Liver (tissue), 9 donors: ENCODE data around the gene GRIN2C. TPM values are rescaled to one million over a fixed set of nuclear protein-coding genes. Genes with fewer than 3 reads are reported as not detected.

ENCODE experiments used
- DNase-seq: peaks from one replicate; pipeline ENCODE4 v3.0.0-alpha.2; 2017; ENCODE audit warnings: low spot score
- H3K27ac ChIP-seq, 2 donors: one replicate each; pipeline ENCODE4 v1.7.0; 2013; ENCODE audit warnings: inconsistent platforms in 2 of 2, low read length in 2 of 2, control low read depth in 1 of 2, low read depth in 1 of 2, mild to moderate bottlenecking in 1 of 2
- H3K27me3 ChIP-seq, 4 donors: one replicate each; pipeline versions ENCODE4 v1.6.1 to v1.7.0; 2013; ENCODE audit warnings: low read length in 3 of 4, inconsistent platforms in 1 of 4, mild to moderate bottlenecking in 1 of 4, moderate library complexity in 1 of 4; ENCODE audit not compliant: control insufficient read depth in 4 of 4, insufficient read depth in 4 of 4
- H3K36me3 ChIP-seq, 4 donors: one replicate each; pipeline versions ENCODE4 v1.6.1 to v1.7.0; 2013; ENCODE audit warnings: low read length in 3 of 4, mild to moderate bottlenecking in 3 of 4, low read depth in 1 of 4, moderate library complexity in 1 of 4; ENCODE audit not compliant: control insufficient read depth in 4 of 4, insufficient read depth in 3 of 4
- H3K4me1 ChIP-seq, 4 donors: one replicate each; pipeline versions ENCODE4 v1.6.1 to v1.7.0; 2013; ENCODE audit warnings: low read length in 3 of 4, mild to moderate bottlenecking in 3 of 4, moderate library complexity in 1 of 4; ENCODE audit not compliant: control insufficient read depth in 4 of 4, insufficient read depth in 4 of 4
- H3K4me3 ChIP-seq, 3 donors: one replicate each; pipeline versions ENCODE4 v1.6.1 to v1.7.0; 2013; ENCODE audit warnings: low read length in 3 of 3, control low read depth in 1 of 3, low read depth in 1 of 3, mild to moderate bottlenecking in 1 of 3
- H3K9ac ChIP-seq, 2 donors: one replicate each; pipeline ENCODE4 v1.7.0; 2013; ENCODE audit warnings: low read length in 2 of 2, mild to moderate bottlenecking in 2 of 2, moderate library complexity in 2 of 2, control low read depth in 1 of 2, low read depth in 1 of 2
- H3K9me3 ChIP-seq, 4 donors: one replicate each; pipeline versions ENCODE4 v1.6.1 to v1.7.0; 2013; ENCODE audit warnings: low read length in 3 of 4; ENCODE audit not compliant: control insufficient read depth in 4 of 4
- EGR1 ChIP-seq, 2 donors: IDR thresholded peaks; 2 replicates each; pipeline ENCODE4 v1.6.1; 2016 to 2018; ENCODE audit warnings: antibody characterized with exemption in 2 of 2, low read depth in 2 of 2
- FOXA1 ChIP-seq: IDR thresholded peaks from 2 replicates; pipeline ENCODE4 v1.6.1; 2016; ENCODE audit warnings: antibody characterized with exemption
- FOXA2 ChIP-seq: IDR thresholded peaks from 2 replicates; pipeline ENCODE4 v1.6.1; 2016; ENCODE audit warnings: antibody characterized with exemption
- GABPA ChIP-seq, 2 donors: IDR thresholded peaks in 1 of 2; conservative IDR thresholded peaks in 1 of 2; 2 replicates each; pipeline ENCODE4 v1.6.1; 2016; ENCODE audit warnings: antibody characterized with exemption in 2 of 2, mild to moderate bottlenecking in 1 of 2, moderate library complexity in 1 of 2
- HNF4A ChIP-seq, 2 donors: conservative IDR thresholded peaks; 2 replicates each; pipeline ENCODE4 v1.6.1; 2016; ENCODE audit warnings: antibody characterized with exemption in 2 of 2, mild to moderate bottlenecking in 2 of 2
- HNF4G ChIP-seq: IDR thresholded peaks from 2 replicates; pipeline ENCODE4 v1.6.1; 2016; ENCODE audit warnings: antibody characterized with exemption
- JUND ChIP-seq, 2 donors: IDR thresholded peaks; 2 replicates each; pipeline ENCODE4 v1.6.1; 2016; ENCODE audit warnings: antibody characterized with exemption in 2 of 2
- NR2F2 ChIP-seq: IDR thresholded peaks from 2 replicates; pipeline ENCODE4 v1.6.1; 2016; ENCODE audit warnings: antibody characterized with exemption
- RAD21 ChIP-seq, 2 donors: IDR thresholded peaks; 2 replicates each; pipeline ENCODE4 v1.6.1; 2016; ENCODE audit warnings: antibody characterized with exemption in 2 of 2, mild to moderate bottlenecking in 2 of 2
- RXRA ChIP-seq, 2 donors: IDR thresholded peaks; 2 replicates each; pipeline ENCODE4 v1.6.1; 2017 to 2018; ENCODE audit warnings: antibody characterized with exemption in 2 of 2, mild to moderate bottlenecking in 1 of 2
- TAF1 ChIP-seq: conservative IDR thresholded peaks from 2 replicates; pipeline ENCODE4 v1.6.1; 2016; ENCODE audit warnings: antibody characterized with exemption, mild to moderate bottlenecking
- YY1 ChIP-seq: IDR thresholded peaks from 2 replicates; pipeline ENCODE4 v1.6.1; 2016; ENCODE audit warnings: antibody characterized with exemption, mild to moderate bottlenecking
- whole genome bisulfite sequencing: extraction: QIAGEN DNeasy Blood & Tissue Kit; methylation state at CpG from one replicate; pipeline ENCODE4 v1.1.7; 2013; 5-methylcytosine and 5-hydroxymethylcytosine counted together
- polyA plus RNA-seq, 2 donors: library from polyadenylated mRNA; stranded (reverse) in 1 of 2; unstranded in 1 of 2; fragments of 200-250 nt in 1 of 2; fragments of >200 nt in 1 of 2; fragmentation: Nextera tagmentation in 1 of 2; extraction: Ambion mirVana in 1 of 2; gene quantifications; one replicate each; pipeline versions ENCODE4 v1.2.1 to v1.2.3, GENCODE V29; 2013 to 2015
- total RNA-seq, 2 donors: library from RNA; depleted of rRNA; stranded (reverse); fragments of >200 nt; gene quantifications; one replicate each; pipeline ENCODE4 v1.2.3, GENCODE V29; 2014
- TF ChIP-seq, protein P1 (sequence below): fragments of 150-350 bp; IDR thresholded peaks from 2 replicates; pipeline ENCODE4 v1.5.1; 2017; ENCODE audit warnings: improper control_type of control experiment, low read depth, low read length; ENCODE audit not compliant: missing input control
- TF ChIP-seq, protein P2 (sequence below): IDR thresholded peaks from 2 replicates; pipeline ENCODE4 v1.6.1; 2016; ENCODE audit warnings: antibody characterized with exemption
- TF ChIP-seq, protein P3 (sequence below): IDR thresholded peaks from 2 replicates; pipeline ENCODE4 v1.6.1; 2016; ENCODE audit warnings: antibody characterized with exemption, mild to moderate bottlenecking
- donor health status: healthy.
- donor health status: healthy.
- donor health status: healthy.
- donor health status: healthy.
- donor health status: healthy.

Gene GRIN2C
- total and polyA plus RNA-seq, 4 donors, result 0.03 to 0.10 (median 0.09) TPM; not detected in 1

GRCh38 chr17:74888469-74888868 is 28.8 kb upstream of the GRIN2C start:
- WGBS, result 76% methylated on average over 13 of the region's 13 CpGs

DNA sequence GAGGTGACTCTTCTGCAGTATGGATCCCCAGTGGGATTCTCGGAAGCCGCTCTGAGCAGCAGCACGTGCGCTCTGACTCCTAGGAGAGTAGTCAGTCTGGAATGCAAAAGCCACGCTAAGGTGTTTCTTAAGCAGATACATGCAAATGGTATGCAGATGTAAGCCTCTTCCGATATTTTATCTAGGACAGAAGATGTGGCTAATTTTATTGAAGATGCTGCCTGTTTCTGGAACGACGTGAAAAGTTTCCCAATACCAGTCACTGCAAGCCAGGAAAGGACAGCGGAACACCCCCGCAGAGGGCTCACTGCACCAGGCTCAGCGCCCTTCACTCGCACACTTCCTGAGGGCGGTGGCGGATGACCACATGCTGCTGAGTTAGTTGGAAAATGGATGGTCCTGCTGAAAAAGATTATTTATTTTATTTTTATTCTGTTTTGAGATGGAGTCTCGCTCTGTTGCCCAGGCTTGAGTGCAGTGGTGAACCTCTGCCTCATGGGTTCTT is 23.6 kb upstream of the GRIN2C start:
- H3K9ac ChIP-seq, result no peak overlapping the region
- no peak overlapping the region for H3K27ac ChIP-seq
- 76% methylated on average over 15 of the region's 15 CpGs for WGBS
- H3K36me3 ChIP-seq, result no peaks in the 10 kb centered on the region
- TF ChIP-seq FOXA1 (no peak), HNF4G (no peak), HNF4A (conservative IDR thresholded peaks at IDR 0.05) (no peak), EGR1 (IDR thresholded peaks at IDR 0.05; ENCODE audit: low read depth in 2 of 2) (no peak), FOXA2 (no peak)
- TF ChIP-seq, protein P1, sequence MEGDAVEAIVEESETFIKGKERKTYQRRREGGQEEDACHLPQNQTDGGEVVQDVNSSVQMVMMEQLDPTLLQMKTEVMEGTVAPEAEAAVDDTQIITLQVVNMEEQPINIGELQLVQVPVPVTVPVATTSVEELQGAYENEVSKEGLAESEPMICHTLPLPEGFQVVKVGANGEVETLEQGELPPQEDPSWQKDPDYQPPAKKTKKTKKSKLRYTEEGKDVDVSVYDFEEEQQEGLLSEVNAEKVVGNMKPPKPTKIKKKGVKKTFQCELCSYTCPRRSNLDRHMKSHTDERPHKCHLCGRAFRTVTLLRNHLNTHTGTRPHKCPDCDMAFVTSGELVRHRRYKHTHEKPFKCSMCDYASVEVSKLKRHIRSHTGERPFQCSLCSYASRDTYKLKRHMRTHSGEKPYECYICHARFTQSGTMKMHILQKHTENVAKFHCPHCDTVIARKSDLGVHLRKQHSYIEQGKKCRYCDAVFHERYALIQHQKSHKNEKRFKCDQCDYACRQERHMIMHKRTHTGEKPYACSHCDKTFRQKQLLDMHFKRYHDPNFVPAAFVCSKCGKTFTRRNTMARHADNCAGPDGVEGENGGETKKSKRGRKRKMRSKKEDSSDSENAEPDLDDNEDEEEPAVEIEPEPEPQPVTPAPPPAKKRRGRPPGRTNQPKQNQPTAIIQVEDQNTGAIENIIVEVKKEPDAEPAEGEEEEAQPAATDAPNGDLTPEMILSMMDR, result no peak
- TF ChIP-seq, protein P2, sequence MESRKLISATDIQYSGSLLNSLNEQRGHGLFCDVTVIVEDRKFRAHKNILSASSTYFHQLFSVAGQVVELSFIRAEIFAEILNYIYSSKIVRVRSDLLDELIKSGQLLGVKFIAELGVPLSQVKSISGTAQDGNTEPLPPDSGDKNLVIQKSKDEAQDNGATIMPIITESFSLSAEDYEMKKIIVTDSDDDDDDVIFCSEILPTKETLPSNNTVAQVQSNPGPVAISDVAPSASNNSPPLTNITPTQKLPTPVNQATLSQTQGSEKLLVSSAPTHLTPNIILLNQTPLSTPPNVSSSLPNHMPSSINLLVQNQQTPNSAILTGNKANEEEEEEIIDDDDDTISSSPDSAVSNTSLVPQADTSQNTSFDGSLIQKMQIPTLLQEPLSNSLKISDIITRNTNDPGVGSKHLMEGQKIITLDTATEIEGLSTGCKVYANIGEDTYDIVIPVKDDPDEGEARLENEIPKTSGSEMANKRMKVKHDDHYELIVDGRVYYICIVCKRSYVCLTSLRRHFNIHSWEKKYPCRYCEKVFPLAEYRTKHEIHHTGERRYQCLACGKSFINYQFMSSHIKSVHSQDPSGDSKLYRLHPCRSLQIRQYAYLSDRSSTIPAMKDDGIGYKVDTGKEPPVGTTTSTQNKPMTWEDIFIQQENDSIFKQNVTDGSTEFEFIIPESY, result no peak
- TF ChIP-seq, protein P3, sequence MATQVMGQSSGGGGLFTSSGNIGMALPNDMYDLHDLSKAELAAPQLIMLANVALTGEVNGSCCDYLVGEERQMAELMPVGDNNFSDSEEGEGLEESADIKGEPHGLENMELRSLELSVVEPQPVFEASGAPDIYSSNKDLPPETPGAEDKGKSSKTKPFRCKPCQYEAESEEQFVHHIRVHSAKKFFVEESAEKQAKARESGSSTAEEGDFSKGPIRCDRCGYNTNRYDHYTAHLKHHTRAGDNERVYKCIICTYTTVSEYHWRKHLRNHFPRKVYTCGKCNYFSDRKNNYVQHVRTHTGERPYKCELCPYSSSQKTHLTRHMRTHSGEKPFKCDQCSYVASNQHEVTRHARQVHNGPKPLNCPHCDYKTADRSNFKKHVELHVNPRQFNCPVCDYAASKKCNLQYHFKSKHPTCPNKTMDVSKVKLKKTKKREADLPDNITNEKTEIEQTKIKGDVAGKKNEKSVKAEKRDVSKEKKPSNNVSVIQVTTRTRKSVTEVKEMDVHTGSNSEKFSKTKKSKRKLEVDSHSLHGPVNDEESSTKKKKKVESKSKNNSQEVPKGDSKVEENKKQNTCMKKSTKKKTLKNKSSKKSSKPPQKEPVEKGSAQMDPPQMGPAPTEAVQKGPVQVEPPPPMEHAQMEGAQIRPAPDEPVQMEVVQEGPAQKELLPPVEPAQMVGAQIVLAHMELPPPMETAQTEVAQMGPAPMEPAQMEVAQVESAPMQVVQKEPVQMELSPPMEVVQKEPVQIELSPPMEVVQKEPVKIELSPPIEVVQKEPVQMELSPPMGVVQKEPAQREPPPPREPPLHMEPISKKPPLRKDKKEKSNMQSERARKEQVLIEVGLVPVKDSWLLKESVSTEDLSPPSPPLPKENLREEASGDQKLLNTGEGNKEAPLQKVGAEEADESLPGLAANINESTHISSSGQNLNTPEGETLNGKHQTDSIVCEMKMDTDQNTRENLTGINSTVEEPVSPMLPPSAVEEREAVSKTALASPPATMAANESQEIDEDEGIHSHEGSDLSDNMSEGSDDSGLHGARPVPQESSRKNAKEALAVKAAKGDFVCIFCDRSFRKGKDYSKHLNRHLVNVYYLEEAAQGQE, result no peak
- H3K9me3 ChIP-seq, result no peaks in the 10 kb centered on the region
- H3K27me3 ChIP-seq, result no peaks in the 10 kb centered on the region
- H3K4me1 ChIP-seq, result no peaks in the 10 kb centered on the region
- DNase-seq, result no peak
- no peak overlapping the region for H3K4me3 ChIP-seq

More at GRCh38 chr17:74888469-74888868, 28.8 kb upstream of the GRIN2C start:
- Histone ChIP-seq H3K27ac (no peak overlapping the region), H3K9me3 (no peaks in the 10 kb centered on the region), H3K4me3 (no peak overlapping the region), H3K4me1 (peaks cover 0 to 11% (median 8%) of the 10 kb centered on the region in 4 donors), H3K36me3 (no peaks in the 10 kb centered on the region), H3K9ac (no peak overlapping the region), H3K27me3 (no peaks in the 10 kb centered on the region)
- no peak for DNase-seq
- TF ChIP-seq HNF4A (conservative IDR thresholded peaks at IDR 0.05) (no peak), HNF4G (no peak), FOXA1 (no peak), RAD21 (IDR thresholded peaks at IDR 0.05) (no peak), YY1 (no peak), GABPA (IDR thresholded peaks at IDR 0.05 in 1 of 2, conservative IDR thresholded peaks at IDR 0.05 in 1 of 2) (no peak), EGR1 (IDR thresholded peaks at IDR 0.05; ENCODE audit: low read depth in 2 of 2) (no peak), NR2F2 (no peak), RXRA (IDR thresholded peaks at IDR 0.05) (no peak), JUND (IDR thresholded peaks at IDR 0.05) (no peak), TAF1 (no peak)
- TF ChIP-seq, protein P3, result no peak
- TF ChIP-seq, protein P1, result no peak
